ENCODE data around the gene KCTD2.

Gene KCTD2

DNA sequence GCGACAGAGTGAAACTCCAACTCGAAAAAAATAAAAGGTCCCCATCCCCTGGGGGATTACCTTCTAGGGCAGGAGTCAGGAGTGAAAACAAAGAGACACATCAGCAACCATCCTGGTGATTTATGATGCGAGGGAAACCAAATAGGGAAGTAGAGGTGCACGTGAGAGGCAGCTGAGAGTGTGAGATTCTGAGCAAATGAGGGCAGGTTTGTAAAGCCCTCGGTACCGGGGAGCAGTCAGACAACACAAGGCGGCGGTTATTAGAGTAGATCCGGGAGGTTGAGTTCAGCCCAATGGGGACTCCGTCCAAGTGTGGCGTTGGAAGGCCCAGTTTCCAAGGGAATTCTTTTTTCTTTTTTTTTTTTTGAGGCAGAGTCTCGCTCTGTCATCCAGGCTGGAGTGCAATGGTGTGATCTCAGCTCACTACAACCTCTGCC lies 55.4 kb downstream of the KCTD2 start:
- peak; percentile 18 to 32 for DNase-seq

DNA sequence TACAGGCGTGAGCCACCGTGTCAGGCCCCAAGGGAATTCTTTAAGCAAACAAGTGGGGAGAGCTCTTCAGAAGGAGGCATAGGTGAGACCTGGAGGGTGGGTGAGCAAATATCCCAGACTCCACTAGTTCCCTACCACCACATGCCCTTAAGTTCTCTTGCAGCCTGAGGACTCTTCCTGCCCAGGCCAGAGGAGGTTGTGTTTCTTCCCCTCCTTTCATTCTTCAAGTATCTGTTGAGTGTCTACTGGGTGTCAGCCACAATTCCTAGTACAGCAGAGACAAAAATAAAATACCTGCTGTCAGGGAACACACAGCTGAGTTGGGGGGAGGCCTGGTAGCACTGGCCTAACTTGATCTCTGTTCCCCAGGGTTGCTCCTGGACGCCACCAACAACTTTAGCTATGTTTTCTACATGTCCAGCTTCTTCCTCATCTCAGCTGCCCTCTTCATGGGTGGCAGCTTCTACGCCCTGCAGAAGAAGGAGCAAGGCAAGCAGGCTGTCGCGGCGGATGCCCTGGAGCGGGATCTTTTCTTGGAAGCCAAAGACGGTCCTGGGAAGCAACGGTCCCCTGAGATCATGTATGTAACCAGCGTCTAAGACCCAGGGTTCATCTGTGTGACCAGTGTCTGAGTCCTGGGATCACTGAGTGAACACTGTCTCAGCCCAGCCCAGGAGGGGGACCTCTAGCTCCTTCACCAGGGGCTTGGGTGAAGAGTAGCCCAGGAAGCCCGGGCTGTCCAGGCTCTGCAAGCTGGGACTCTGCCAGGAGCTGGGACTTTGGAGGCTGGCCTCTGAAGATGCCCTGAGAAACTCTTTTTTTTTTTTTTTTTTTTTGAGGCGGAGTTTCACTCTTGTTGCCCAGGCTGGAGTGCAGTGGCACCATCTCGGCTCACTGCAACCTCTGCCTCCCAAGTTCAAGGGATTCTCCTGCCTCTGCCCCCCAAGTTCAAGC lies 56.9 kb downstream of the KCTD2 start:
- DNase-seq = no peak

GRCh38 chr17:75105126-75106080 lies 58.4 kb downstream of the KCTD2 start:
- peak; percentile 13 to 40 for DNase-seq

- no peak for DNase-seq
Observed at GRCh38 chr17:75108193-75108592, 61.2 kb downstream of the KCTD2 start.

DNA sequence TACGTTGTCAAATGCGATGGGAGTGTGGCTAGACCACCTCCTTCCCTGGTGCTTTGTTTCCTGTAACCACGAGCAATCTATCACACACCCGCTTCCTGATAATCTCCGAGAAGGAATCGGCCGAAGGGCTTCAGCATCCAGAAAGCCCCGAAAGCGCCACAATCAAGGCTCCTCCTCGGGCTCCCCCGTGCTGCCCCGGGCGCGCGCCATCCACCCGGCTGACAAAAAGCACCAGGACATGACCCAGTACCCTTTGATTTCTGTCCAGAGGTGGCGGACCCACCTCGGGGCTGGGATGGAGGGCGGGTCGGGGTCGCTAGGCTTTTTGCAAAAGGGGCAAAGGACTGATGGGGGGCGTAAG lies 62.0 kb downstream of the KCTD2 start:
- DNase-seq = no peak

- DNase-seq = peak; percentile 88 to 90
Observed at GRCh38 chr17:75109407-75110233, 62.6 kb downstream of the KCTD2 start, which contains the start of gene ARMC7. TSS of gene ARMC7 (plus strand) at chr17:75109969. CDS start at chr17:75110289, 320 bp downstream.

DNA sequence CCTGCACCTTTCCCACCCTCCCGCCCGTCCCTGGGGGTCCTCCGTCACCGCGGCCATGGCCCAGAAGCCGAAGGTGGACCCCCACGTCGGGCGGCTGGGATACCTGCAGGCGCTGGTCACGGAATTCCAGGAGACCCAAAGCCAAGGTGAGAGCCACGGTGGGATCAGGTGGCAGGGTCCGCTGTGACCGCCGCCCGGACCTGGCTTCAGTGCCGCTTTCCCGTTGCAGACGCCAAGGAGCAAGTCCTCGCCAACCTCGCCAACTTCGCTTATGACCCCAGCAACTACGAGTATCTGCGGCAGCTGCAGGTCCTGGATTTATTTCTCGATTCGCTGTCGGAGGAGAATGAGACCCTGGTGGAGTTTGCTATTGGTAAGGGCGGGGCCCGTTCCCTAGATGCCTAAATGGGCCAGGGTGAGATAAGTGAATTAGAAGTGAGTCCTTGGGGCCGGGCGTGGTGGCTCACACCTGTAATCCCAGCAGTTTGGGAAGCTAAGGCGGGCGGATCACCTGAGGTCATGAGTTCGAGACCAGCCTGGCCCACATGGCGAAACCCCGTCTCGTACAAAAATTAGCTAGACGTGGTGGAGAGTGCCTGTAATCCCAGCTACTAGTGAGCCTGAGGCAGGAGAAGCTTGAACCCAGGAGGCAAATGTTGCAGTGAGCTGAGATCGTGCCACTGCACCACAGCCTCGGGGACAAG lies 63.4 kb downstream of the KCTD2 start:
- peak in 1 of 2 experiments; percentile 26 for DNase-seq

DNA sequence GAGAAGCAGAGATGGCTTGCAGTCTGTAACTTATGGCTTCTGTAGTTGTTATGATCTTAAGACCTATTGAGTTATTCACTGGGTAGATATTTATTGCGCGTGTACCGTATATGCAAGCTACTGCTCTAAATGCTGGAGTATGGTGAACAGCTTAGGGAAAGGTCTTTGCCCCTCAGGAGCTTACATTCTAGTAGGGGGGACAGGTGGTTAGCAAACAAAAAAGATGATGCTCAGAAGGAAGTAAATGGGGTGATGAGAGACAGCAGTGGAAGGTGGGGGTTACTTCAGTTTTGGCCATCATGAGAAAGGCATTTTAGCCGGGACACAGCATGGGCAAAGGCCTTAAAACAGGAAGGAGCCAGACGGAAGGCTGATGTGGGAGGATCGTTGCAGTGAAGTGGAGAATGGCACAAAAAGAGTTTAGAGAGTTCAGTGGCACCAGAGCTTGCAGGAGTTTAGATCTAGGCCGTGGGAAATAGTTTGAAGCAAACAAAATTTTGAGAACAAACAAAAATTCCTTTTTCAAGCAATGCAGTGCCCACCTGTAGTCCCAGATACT lies 64.8 kb downstream of the KCTD2 start:
- DNase-seq = no peak

- peak; percentile 96 for DNase-seq
Observed at GRCh38 chr17:75113798-75114551, 67.0 kb downstream of the KCTD2 start.

DNA sequence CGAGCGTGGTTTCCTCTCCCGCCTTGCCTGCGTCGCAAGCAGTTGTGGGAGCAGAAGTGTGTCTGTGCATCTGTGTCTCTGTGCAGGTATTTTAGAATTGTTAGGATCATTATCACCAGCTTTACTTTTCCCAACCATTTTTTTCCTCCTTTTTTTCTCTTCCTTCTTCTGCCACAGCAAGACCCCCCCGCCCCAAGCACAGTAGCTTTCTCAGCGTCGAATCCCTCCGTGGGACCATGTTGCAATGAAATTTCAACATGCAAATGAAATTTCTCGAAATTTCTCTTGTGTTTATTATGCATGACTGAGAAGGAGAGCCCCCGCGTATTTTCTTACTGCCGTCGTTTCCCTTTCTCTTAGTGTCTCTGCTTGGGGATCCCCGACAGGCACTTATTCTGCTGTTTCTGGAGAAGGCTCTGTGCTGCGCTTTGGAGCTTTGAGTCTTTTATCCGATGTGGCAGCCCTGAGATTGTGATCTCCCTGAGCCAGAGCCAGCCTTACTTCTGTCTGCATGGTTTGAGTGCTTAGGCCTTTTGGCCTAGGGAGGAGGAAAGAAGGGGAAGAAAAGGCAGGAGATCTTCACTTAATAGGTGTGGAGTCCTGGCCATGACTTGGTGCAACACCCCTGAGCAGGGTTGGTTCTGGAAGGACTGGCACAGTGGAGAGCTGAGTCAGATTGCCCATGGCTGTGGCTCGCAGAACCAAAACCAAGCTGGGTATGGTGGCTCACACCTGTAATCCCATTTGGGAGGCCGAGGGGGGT lies 67.7 kb downstream of the KCTD2 start:
- no peak for DNase-seq

Measured in AML-193 (cell line).